ENCODE results near the gene SIGLEC6.

The SIGLEC6 gene

DNA sequence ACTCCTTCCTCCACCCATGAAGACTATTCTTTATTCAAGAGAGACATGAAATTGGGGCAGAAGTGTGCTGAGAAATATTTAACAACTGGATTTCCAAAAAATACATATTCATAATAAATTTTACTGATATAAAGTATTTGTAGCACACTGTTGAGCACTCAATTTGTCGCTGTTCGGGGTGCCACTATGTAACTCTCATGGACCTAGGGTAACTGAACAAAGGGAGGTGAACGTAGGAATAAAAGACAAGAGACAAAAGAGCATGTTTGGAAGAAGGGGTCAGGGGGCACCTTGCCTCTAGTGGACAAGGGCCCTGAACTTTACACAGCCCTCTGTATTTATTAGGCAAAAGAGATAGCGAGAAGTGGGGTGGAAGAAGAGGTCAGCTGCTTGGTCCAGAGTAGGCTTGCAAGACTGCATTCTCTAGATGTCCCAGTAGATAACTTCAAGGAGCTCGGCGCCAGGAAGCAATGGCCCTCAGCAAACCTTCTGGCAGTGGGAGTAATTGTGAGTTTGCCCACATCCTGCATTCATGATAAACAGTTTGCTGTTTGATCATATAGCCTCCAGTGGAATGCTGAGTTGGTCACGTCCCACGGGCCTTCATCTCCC lies 35.1 kb upstream of the SIGLEC6 start:
- TF ChIP-seq, protein P1, sequence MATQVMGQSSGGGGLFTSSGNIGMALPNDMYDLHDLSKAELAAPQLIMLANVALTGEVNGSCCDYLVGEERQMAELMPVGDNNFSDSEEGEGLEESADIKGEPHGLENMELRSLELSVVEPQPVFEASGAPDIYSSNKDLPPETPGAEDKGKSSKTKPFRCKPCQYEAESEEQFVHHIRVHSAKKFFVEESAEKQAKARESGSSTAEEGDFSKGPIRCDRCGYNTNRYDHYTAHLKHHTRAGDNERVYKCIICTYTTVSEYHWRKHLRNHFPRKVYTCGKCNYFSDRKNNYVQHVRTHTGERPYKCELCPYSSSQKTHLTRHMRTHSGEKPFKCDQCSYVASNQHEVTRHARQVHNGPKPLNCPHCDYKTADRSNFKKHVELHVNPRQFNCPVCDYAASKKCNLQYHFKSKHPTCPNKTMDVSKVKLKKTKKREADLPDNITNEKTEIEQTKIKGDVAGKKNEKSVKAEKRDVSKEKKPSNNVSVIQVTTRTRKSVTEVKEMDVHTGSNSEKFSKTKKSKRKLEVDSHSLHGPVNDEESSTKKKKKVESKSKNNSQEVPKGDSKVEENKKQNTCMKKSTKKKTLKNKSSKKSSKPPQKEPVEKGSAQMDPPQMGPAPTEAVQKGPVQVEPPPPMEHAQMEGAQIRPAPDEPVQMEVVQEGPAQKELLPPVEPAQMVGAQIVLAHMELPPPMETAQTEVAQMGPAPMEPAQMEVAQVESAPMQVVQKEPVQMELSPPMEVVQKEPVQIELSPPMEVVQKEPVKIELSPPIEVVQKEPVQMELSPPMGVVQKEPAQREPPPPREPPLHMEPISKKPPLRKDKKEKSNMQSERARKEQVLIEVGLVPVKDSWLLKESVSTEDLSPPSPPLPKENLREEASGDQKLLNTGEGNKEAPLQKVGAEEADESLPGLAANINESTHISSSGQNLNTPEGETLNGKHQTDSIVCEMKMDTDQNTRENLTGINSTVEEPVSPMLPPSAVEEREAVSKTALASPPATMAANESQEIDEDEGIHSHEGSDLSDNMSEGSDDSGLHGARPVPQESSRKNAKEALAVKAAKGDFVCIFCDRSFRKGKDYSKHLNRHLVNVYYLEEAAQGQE (IDR thresholded peaks at IDR 0.05; ENCODE audit: insufficient read depth in 1 of 2, low read depth in 2 of 2, low read length in 2 of 2): no peak
- TF ChIP-seq TAF1 (IDR thresholded peaks at IDR 0.05; ENCODE audit: borderline replicate concordance, insufficient read depth, low read length): no peak
- TF ChIP-seq POLR2AphosphoS5 (IDR thresholded peaks at IDR 0.05; ENCODE audit: low read depth, low read length): no peak

DNA sequence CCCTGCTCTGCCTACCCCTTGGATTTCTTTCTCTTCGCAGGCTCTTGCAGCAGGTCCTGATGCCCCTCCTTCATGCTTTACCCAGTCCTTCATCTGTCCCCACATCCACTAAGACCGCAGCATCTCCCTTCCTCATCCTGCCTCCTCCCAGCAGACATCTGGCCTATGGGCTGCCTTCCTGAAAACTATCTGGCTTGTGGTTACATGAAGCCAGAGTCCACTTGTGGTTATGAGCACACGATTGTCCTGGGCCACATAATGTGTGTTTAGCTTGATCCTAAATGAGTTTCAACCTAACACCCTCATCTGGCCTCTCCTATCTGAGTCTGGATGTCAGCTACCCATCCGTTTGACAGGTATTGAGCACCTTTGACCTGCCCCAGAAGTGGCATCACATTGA lies 34.1 kb upstream of the SIGLEC6 start:
- TF ChIP-seq, protein P1 (IDR thresholded peaks at IDR 0.05; ENCODE audit: insufficient read depth in 1 of 2, low read depth in 2 of 2, low read length in 2 of 2): no peak

DNA sequence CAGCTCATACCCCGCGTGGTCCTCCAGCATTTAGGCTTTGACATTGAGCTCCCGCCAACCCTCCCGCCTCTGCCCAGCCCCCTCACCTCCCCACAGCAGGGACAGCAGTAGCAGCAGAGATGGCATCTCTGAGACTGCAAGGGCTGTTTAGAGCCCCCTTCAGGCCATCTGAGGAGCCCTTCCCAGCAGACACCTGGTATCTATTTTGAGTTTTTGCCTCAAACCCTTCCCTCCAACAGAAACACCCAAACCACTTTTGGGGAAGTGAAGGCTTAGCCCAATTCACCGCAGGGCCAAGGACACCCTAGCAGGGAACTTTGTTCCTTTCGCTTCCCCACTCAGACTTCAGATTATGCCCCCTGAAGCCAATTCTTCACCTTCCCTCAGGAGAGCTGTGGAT lies 33.3 kb upstream of the SIGLEC6 start:
- TF ChIP-seq, protein P1 (IDR thresholded peaks at IDR 0.05; ENCODE audit: insufficient read depth in 1 of 2, low read depth in 2 of 2, low read length in 2 of 2): no peak
- TF ChIP-seq POLR2AphosphoS5 (IDR thresholded peaks at IDR 0.05; ENCODE audit: low read depth, low read length): no peak
- no peak for TF ChIP-seq FOXP2 (optimal IDR thresholded peaks at IDR 0.05; ENCODE audit: borderline replicate concordance, extremely low read depth, extremely low read length, insufficient read depth)

DNA sequence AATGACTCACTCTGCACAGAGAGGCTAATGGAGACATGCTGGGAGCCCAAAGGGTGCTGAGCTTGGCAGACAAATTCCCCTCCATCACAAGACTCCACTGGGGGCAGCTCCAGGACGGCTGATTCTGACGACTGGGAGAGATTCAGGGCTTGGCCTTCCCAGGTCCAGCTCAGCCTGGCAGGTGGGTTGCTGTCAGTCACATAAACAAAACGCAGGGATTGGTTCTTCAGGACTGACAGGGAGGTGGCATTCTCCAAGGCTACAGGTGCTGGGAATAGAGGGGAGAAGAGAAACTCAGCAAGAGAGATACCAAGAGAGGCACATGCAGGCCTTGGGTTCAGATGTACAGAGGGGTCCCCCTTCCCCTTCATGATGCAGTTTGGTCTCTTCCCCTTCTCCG lies 28.9 kb upstream of the SIGLEC6 start:
- TF ChIP-seq FOXP2 (optimal IDR thresholded peaks at IDR 0.05; ENCODE audit: borderline replicate concordance, extremely low read depth, extremely low read length, insufficient read depth) (no peak), POLR2AphosphoS5 (IDR thresholded peaks at IDR 0.05; ENCODE audit: low read depth, low read length) (no peak), SIN3A (IDR thresholded peaks at IDR 0.05; ENCODE audit: borderline replicate concordance, insufficient read depth, low read length) (no peak), TAF1 (IDR thresholded peaks at IDR 0.05; ENCODE audit: borderline replicate concordance, insufficient read depth, low read length) (no peak)
- TF ChIP-seq, protein P1 (IDR thresholded peaks at IDR 0.05; ENCODE audit: insufficient read depth in 1 of 2, low read depth in 2 of 2, low read length in 2 of 2): no peak

DNA sequence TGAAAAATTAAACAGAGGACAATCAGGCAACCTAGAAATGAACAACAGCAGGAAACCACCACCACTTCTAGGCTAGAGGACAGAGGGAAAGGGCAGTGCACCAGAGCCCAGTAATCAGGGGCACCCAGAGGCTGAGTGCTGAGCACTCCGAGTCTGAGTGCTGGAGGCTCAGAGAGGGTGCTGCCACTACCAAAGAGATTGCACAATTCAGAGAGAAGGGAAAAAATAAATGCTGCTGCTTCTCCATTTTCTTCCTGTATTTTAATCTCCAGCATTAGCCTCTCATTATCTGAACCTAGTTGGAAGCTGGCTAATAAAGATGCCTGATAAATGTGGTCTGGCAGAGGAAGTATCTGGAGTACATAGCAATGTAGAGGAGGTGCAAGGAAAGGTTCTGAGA lies 27.8 kb upstream of the SIGLEC6 start:
- TF ChIP-seq FOXP2 (optimal IDR thresholded peaks at IDR 0.05; ENCODE audit: borderline replicate concordance, extremely low read depth, extremely low read length, insufficient read depth) (no peak), SIN3A (IDR thresholded peaks at IDR 0.05; ENCODE audit: borderline replicate concordance, insufficient read depth, low read length) (no peak), TAF1 (IDR thresholded peaks at IDR 0.05; ENCODE audit: borderline replicate concordance, insufficient read depth, low read length) (no peak), POLR2AphosphoS5 (IDR thresholded peaks at IDR 0.05; ENCODE audit: low read depth, low read length) (no peak)
- TF ChIP-seq, protein P1 (IDR thresholded peaks at IDR 0.05; ENCODE audit: insufficient read depth in 1 of 2, low read depth in 2 of 2, low read length in 2 of 2): no peak
